Osteoblast (primary cell): ENCODE results near the gene CHST2. TPM values are rescaled to one million over a fixed set of nuclear protein-coding genes. Genes with fewer than 3 reads are reported as not detected.
A peak's percentile ranks its signal among the peaks of the same experiment; 100 is the strongest.

Source experiments
- DNase-seq: peaks from one replicate; pipeline ENCODE4 v3.0.0; 2011; ENCODE audit warnings: low spot score, mixed read lengths; ENCODE audit not compliant: insufficient read length; ENCODE audit errors: missing footprints
- H2AFZ ChIP-seq: 2 replicates; pipeline ENCODE4 v1.6.0; 2011; ENCODE audit warnings: mild to moderate bottlenecking, low read length
- H3K27ac ChIP-seq: 2 replicates; pipeline ENCODE4 v1.5.1; 2011; ENCODE audit warnings: mild to moderate bottlenecking, low read depth, low read length, moderate library complexity
- H3K27me3 ChIP-seq: 2 replicates; pipeline ENCODE4 v1.6.0; 2012; ENCODE audit warnings: mild to moderate bottlenecking, control low read depth, inconsistent platforms, low read length, moderate library complexity; ENCODE audit not compliant: insufficient read depth
- H3K36me3 ChIP-seq: 2 replicates; pipeline ENCODE4 v1.5.1; 2011; ENCODE audit warnings: mild to moderate bottlenecking, low read length, control low read depth, moderate library complexity; ENCODE audit not compliant: insufficient read depth
- H3K4me1 ChIP-seq: 2 replicates; pipeline ENCODE4 v1.5.1; 2011; ENCODE audit warnings: mild to moderate bottlenecking, low read length, control low read depth, moderate library complexity; ENCODE audit not compliant: insufficient read depth
- H3K4me2 ChIP-seq: 2 replicates; pipeline ENCODE4 v1.6.0; 2011; ENCODE audit warnings: mild to moderate bottlenecking, low read length; ENCODE audit not compliant: insufficient read depth
- H3K4me3 ChIP-seq: fragments of 200-600 bp; sonication (generic); 3 replicates; pipeline ENCODE4 v1.5.1; 2012; ENCODE audit warnings: mild to moderate bottlenecking, low read length, inconsistent platforms; ENCODE audit not compliant: insufficient read depth
- H3K79me2 ChIP-seq: 2 replicates; pipeline ENCODE4 v1.6.0; 2012; ENCODE audit warnings: mild to moderate bottlenecking, low read length, control low read depth, inconsistent platforms; ENCODE audit not compliant: insufficient read depth
- H3K9me3 ChIP-seq: 2 replicates; pipeline ENCODE4 v1.5.1; 2011; ENCODE audit warnings: low read depth, low read length, control low read depth
- H4K20me1 ChIP-seq: 2 replicates; pipeline ENCODE4 v1.6.0; 2012; ENCODE audit warnings: mild to moderate bottlenecking, low read length, control low read depth; ENCODE audit not compliant: insufficient read depth
- CTCF ChIP-seq: IDR thresholded peaks from 2 replicates; pipeline ENCODE4 v1.5.1; 2011; ENCODE audit warnings: mild to moderate bottlenecking, low read depth, low read length, moderate library complexity; ENCODE audit errors: extremely low read depth
- total RNA-seq: library from RNA; depleted of rRNA; stranded (reverse); fragments of >200 nt; gene quantifications from 2 replicates; pipeline ENCODE4 v1.2.3, GENCODE V29; 2012

The CHST2 gene
- total RNA-seq, 1 donor = 13.8 TPM

DNA sequence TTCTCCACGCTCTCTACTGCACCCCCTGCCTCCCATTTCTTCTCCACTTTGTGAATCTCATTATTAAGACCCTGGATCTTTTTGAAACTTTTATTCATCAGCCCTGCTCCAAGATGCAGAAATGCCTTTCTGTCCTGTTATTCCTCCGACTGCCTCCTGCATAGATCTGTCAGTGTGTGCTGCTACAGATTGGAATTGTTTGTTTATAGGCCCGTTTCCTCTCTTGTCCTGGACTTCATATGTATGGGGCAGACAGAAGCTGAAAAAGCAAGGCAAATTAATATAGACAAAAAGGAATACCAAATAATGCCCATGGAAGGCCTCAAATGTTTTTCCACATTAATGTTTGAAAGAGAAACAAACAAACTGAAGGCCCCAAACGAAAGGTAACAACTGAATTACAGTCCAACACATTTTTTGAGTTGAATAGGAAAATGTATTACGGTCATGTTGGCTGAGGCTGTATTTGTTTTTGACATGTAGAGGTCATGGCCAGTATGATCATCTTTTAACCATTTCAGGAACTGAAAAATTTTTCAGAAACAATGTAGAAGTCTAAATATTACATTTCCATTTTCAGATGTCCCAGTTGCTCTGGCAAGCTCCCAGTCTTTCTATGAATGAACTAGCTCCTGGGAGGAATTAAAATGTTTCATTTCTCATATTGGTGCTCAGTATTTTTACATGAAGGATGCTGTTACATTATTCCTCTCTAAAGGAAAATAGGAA, 8.8 kb downstream of the CHST2 start:
- Histone ChIP-seq H4K20me1 (no peaks in the 10 kb centered on the region), H3K4me1 (no peaks in the 10 kb centered on the region), H2AFZ (no peak overlapping the region), H3K36me3 (no peaks in the 10 kb centered on the region), H3K4me3 (no peak overlapping the region), H3K9me3 (no peaks in the 10 kb centered on the region), H3K27ac (no peak overlapping the region), H3K4me2 (no peak overlapping the region), H3K79me2 (no peaks in the 10 kb centered on the region), H3K27me3 (no peaks in the 10 kb centered on the region)
- DNase-seq = no peak
- TF ChIP-seq CTCF = no peak

DNA sequence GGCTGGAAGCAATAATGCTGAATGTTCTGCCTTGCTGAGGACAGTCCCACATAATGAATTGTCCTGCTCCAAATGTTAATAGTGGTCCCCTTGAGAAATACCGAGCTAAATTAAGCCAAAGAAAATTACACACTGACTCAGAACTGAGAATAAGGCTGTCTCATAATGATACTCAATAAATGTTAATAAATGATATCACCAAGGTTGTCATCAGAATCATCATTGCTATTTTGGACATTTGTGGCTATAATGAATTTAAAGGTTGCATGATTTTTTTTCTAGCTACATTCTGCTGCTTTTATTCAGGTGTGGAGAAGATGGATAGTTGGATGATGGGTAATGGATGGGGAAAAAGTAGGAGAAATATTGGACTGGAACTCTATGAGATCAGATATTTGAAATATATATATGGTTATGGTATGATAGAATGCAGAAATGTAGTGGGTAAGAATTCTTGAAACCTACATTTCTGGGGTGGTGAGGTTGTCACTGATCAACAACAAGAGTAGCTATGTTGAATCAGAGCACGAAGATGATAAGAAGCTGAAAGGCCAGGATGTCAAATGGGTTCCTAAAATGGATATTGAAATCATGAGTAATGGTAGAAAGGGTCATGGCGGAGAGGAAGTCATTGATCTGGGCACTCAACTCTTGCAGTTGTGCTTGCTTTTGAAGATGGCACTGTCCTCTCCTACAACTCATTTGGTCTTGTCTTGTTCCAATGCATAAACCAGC, 12.8 kb downstream of the CHST2 start:
- TF ChIP-seq CTCF = no peak
- H3K36me3 ChIP-seq = no peaks in the 10 kb centered on the region
- H3K27me3 ChIP-seq = no peaks in the 10 kb centered on the region
- H3K9me3 ChIP-seq = no peaks in the 10 kb centered on the region
- H3K79me2 ChIP-seq = no peaks in the 10 kb centered on the region
- no peak overlapping the region for H3K4me3 ChIP-seq
- H4K20me1 ChIP-seq = no peaks in the 10 kb centered on the region
- no peak for DNase-seq
- H3K27ac ChIP-seq = no peak overlapping the region
- no peak overlapping the region for H3K4me2 ChIP-seq
- H2AFZ ChIP-seq = no peak overlapping the region
- H3K4me1 ChIP-seq = peaks cover 17% of the 10 kb centered on the region

- no peaks in the 10 kb centered on the region for H3K9me3 ChIP-seq
- no peaks in the 10 kb centered on the region for H3K79me2 ChIP-seq
- H3K27ac ChIP-seq = no peak overlapping the region
- DNase-seq = no peak
- no peak for TF ChIP-seq CTCF
- no peaks in the 10 kb centered on the region for H3K27me3 ChIP-seq
- H4K20me1 ChIP-seq = no peaks in the 10 kb centered on the region
- no peak overlapping the region for H3K4me2 ChIP-seq
- no peak overlapping the region for H2AFZ ChIP-seq
- H3K36me3 ChIP-seq = no peaks in the 10 kb centered on the region
- peaks cover 17% of the 10 kb centered on the region for H3K4me1 ChIP-seq
- H3K4me3 ChIP-seq = no peak overlapping the region
These were observed 14.9 kb downstream of the CHST2 start for GRCh38 chr3:143134471-143134870.

GRCh38 chr3:143135150-143135549, 15.6 kb downstream of the CHST2 start:
- Histone ChIP-seq H3K27ac (peak overlapping the region; percentile 34), H3K27me3 (no peaks in the 10 kb centered on the region), H4K20me1 (no peaks in the 10 kb centered on the region), H3K36me3 (no peaks in the 10 kb centered on the region), H3K4me3 (no peak overlapping the region), H3K4me1 (peaks cover 17% of the 10 kb centered on the region), H2AFZ (no peak overlapping the region), H3K4me2 (peak overlapping the region; percentile 45), H3K9me3 (no peaks in the 10 kb centered on the region), H3K79me2 (no peaks in the 10 kb centered on the region)
- DNase-seq = peak; percentile 92
- peak; percentile 19 for TF ChIP-seq CTCF
